Gastroesophageal sphincter (tissue), 4 donors: ENCODE measurements around the gene FAM209A. TPM values are rescaled to one million over a fixed set of nuclear protein-coding genes. Genes with fewer than 3 reads are reported as not detected.
"Not testable (repeated sequence)": the region's sequence is repeated elsewhere in the genome, so short reads cannot be mapped to it uniquely, and the experiment has no call there.

ENCODE experiments used
- ATAC-seq: fragments of 150-250 bp; one replicate; pipeline ENCODE4 v1.9.1; 2016; ENCODE audit warnings: mild to moderate bottlenecking, moderate library complexity
- H3K27ac ChIP-seq, 4 donors: fragments of 200-600 bp; sonication (generic) in 3 of 4; 1 replicate in 3 of 4; 2 replicates in 1 of 4; pipeline ENCODE4 v1.5.1; 2016 to 2019
- H3K27me3 ChIP-seq: fragments of 200-600 bp; sonication (generic); one replicate; pipeline ENCODE4 v1.5.1; 2019
- H3K36me3 ChIP-seq, 2 donors: fragments of 200-600 bp; sonication (generic); one replicate each; pipeline ENCODE4 v1.5.1; 2019; ENCODE audit warnings: control low read depth in 1 of 2
- H3K4me1 ChIP-seq, 3 donors: fragments of 200-600 bp; sonication (generic); 1 replicate in 2 of 3; 2 replicates in 1 of 3; pipeline ENCODE4 v1.5.1; 2016 to 2019; ENCODE audit warnings: control low read depth in 2 of 3
- H3K4me3 ChIP-seq, 2 donors: fragments of 200-600 bp; sonication (generic); one replicate each; pipeline ENCODE4 v1.5.1; 2019; ENCODE audit warnings: mild to moderate bottlenecking in 1 of 2, moderate library complexity in 1 of 2
- H3K9me3 ChIP-seq, 3 donors: fragments of 200-600 bp; sonication (generic); one replicate each; pipeline ENCODE4 v1.5.1; 2017 to 2019; ENCODE audit warnings: control low read depth in 2 of 3
- CTCF ChIP-seq, 4 experiments: fragments of 200-600 bp in 2 of 4; fragments of 450-650 bp in 2 of 4; sonication (generic) in 1 of 4; IDR thresholded peaks; one replicate each; pipeline ENCODE4 v1.5.1; 2017 to 2019; ENCODE audit warnings: antibody characterized with exemption in 4 of 4, mild to moderate bottlenecking in 2 of 4, moderate library complexity in 2 of 4
- EP300 ChIP-seq: sonication (generic); formaldehyde crosslinking; IDR thresholded peaks from one replicate; pipeline ENCODE4 v1.6.1; 2017; ENCODE audit warnings: antibody characterized with exemption, mild to moderate bottlenecking
- POLR2A ChIP-seq, 2 donors: fragments of 450-650 bp; IDR thresholded peaks; one replicate each; pipeline ENCODE4 v1.6.1; 2017; ENCODE audit warnings: antibody characterized with exemption in 2 of 2, mild to moderate bottlenecking in 2 of 2, moderate library complexity in 1 of 2
- POLR2AphosphoS5 ChIP-seq: sonication (generic); formaldehyde crosslinking; IDR thresholded peaks from one replicate; pipeline ENCODE4 v1.6.1; 2017; ENCODE audit warnings: antibody characterized with exemption
- WGBS, 2 donors: methylation state at CpG; one replicate each; pipeline ENCODE4 v1.1.5; 2018; ENCODE audit warnings: low coverage in 1 of 2; 5-methylcytosine and 5-hydroxymethylcytosine counted together
- total RNA-seq, 4 donors: library from RNA; depleted of rRNA; stranded (reverse); fragments of >200 nt; gene quantifications; one replicate each; pipeline ENCODE4 v1.1.0, GENCODE V29; 2016

Gene FAM209A
- under 1 TPM in 1 of 4 donors, not detected in 3; 0.66 TPM for total RNA-seq

DNA sequence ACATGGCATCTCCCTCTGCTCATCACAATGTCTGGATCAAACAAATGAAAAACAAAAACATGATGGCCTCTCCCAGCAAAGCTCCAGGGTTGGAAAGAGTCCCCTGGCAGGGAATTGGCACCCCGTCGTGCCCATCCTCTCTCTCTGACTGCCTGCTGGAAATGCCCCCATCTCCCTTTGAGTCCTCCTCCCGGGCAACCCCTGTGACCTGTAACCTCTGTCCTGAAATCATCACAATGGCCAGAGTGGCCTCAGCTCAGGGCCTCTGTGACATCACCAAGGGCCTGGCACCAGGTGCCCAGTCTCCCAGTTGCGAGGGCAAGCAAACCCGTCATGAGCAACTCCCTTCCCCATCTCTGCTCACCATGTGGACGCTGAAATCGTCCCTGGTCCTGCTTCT, at the start of gene FAM209A:
Gene FAM209A, plus strand, starts transcription at position 301 of the 400 bp plus-strand sequence. Its CDS starts 65 bp downstream, at position 366.
- peaks cover 0 to 21% (median 0%) of the 10 kb centered on the region in 3 donors for H3K9me3 ChIP-seq
- H3K4me3 ChIP-seq, ATAC-seq, H3K4me1 ChIP-seq, H3K27me3 ChIP-seq, H3K27ac ChIP-seq: not testable (repeated sequence)
- WGBS, 2 donors: no CpG with 5 or more reads among the region's 7 CpGs
- H3K36me3 ChIP-seq: peaks cover 0 to 23% of the 10 kb centered on the region in 2 donors

DNA sequence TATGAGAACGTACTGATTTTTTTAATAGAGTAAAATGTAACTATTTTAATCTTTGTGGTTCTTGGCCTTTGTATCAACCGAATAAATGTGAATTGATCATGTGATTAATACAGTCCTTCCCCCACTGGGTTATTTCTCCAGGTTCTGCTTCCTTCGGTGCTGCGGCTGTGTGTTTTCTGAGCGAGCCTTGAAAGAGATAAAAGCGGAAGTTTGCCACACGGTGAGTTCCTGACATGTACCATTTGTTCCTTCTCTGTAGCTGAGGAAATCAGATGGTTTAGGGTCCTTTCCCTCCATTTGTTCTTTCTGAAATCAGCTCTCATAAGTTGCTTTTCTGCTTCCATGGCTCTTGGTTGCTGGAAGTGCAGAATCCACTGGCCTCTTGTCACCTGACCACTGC, 40.6 kb upstream of the FAM209A start:
- ATAC-seq: no peak
- Histone ChIP-seq H3K4me3 (no peak overlapping the region), H3K36me3 (peaks cover 0 to 99% of the 10 kb centered on the region in 2 donors), H3K27ac (no peak overlapping the region), H3K27me3 (no peaks in the 10 kb centered on the region), H3K9me3 (no peaks in the 10 kb centered on the region), H3K4me1 (no peaks in the 10 kb centered on the region)
- 57 to 62% methylated on average over 2 to 7 of the region's 7 CpGs for WGBS, 2 donors
- no peak for TF ChIP-seq EP300
- TF ChIP-seq POLR2A (IDR thresholded peaks at IDR 0.05): no peak

- Histone ChIP-seq H3K36me3 (peaks cover 0 to 99% of the 10 kb centered on the region in 2 donors), H3K4me1 (no peaks in the 10 kb centered on the region), H3K9me3 (no peaks in the 10 kb centered on the region), H3K4me3 (no peak overlapping the region), H3K27ac (no peak overlapping the region), H3K27me3 (no peaks in the 10 kb centered on the region)
- TF ChIP-seq POLR2A (IDR thresholded peaks at IDR 0.05) (no peak), CTCF (IDR thresholded peaks at IDR 0.05) (no peak), POLR2AphosphoS5 (no peak), EP300 (no peak)
- WGBS, 2 donors: 78 to 88% methylated on average over 6 to 9 of the region's 11 CpGs
- ATAC-seq: no peak
These were observed 37.3 kb upstream of the FAM209A start for GRCh38 chr20:56487216-56487615.

DNA sequence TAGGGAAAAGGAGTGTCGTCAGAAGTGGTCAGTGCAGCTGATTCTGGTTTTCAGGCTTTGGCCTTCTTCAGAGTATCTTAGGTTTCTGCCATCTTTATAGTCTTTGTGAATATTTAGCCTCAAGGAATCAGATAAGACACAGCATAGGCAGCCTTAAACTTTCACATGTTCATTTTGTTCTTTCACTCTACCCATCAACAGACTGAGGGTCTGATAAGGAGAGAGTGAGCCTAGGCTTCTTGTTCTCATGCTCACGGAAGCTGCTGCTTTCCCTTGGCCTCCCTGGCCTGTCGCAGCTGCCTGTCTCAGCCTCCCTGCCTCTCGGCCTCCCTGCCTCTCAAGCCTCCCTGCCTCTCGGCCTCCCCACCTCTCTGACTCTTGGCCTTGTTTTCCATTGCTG, 36.0 kb upstream of the FAM209A start:
- no peak for ATAC-seq
- WGBS, 2 donors: 94 to 97% methylated on average over 5 of the region's 5 CpGs
- Histone ChIP-seq H3K4me3 (no peak overlapping the region), H3K36me3 (peaks cover 0 to 99% of the 10 kb centered on the region in 2 donors), H3K4me1 (no peaks in the 10 kb centered on the region), H3K27me3 (no peaks in the 10 kb centered on the region), H3K27ac (no peak overlapping the region), H3K9me3 (no peaks in the 10 kb centered on the region)
- no peak for TF ChIP-seq POLR2AphosphoS5
- no peak for TF ChIP-seq POLR2A (IDR thresholded peaks at IDR 0.05)
- TF ChIP-seq EP300: no peak
- TF ChIP-seq CTCF (IDR thresholded peaks at IDR 0.05): no peak

DNA sequence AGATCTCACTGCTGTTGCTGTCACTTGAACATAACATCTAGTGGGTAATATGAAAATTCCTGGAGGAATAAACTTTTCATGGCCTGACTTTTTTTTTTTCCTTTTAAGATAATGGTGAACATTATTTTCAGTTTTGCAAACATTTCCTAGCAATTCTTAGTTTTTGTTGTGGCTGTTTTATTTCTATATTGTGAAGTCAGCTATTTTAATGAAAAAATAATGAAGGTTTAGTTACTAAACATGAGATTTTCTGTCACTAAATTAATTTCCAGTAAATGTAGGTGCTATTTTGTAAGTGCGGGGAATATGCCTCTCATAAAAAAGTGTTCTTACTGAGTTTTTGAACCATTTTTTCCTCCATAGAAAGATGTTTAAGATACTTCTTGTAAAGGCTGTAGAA, 23.4 kb upstream of the FAM209A start:
- H3K4me1 ChIP-seq: no peaks in the 10 kb centered on the region
- H3K36me3 ChIP-seq: peaks cover 0 to 29% of the 10 kb centered on the region in 2 donors
- WGBS, 2 donors: 100% methylated on average over 1 of the region's 1 CpG
- H3K27me3 ChIP-seq: no peaks in the 10 kb centered on the region
- no peak overlapping the region for H3K27ac ChIP-seq
- H3K4me3 ChIP-seq: no peak overlapping the region
- TF ChIP-seq EP300 (no peak), CTCF (IDR thresholded peaks at IDR 0.05) (no peak), POLR2A (IDR thresholded peaks at IDR 0.05) (no peak), POLR2AphosphoS5 (no peak)
- H3K9me3 ChIP-seq: peaks cover 0 to 5% (median 0%) of the 10 kb centered on the region in 3 donors
- no peak for ATAC-seq

DNA sequence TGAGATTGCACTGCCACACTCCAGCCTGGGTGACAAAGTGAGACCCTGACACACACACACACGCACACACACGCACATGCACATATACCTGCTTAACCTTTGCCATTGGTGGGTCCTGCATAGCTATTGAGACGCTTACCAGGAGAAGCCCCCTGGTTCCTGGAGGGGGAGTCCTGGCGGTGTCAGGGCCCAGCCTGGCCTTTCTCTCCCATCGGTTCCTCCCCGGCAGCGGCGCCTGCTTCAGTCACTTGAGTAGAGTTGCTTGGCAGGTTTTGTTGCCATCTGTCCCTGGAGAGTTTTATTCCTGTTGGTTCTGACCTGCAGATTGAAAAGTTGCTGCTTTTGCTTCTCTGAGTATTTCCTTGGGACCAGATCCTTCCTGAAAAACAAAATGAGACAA, 20.6 kb upstream of the FAM209A start:
- ATAC-seq: no peak
- 90 to 100% methylated on average over 1 to 2 of the region's 8 CpGs for WGBS, 2 donors
- Histone ChIP-seq H3K4me1 (no peaks in the 10 kb centered on the region), H3K27me3 (no peaks in the 10 kb centered on the region), H3K36me3 (peaks cover 0 to 16% of the 10 kb centered on the region in 2 donors), H3K9me3 (no peaks in the 10 kb centered on the region), H3K27ac (no peak overlapping the region), H3K4me3 (no peak overlapping the region)
- TF ChIP-seq POLR2A (IDR thresholded peaks at IDR 0.05): no peak
- no peak for TF ChIP-seq CTCF (IDR thresholded peaks at IDR 0.05)
- TF ChIP-seq EP300: no peak
- TF ChIP-seq POLR2AphosphoS5: no peak
